H1 (cell line): Measurements from ENCODE around the gene POLR3E. TPM values are rescaled to one million over a fixed set of nuclear protein-coding genes. Genes with fewer than 3 reads are reported as not detected.

Experiments used
- BACH1 ChIP-seq: IDR thresholded peaks from 2 replicates; pipeline ENCODE4 v1.6.1; 2012; ENCODE audit warnings: low read length, improper control_type of control experiment
- FOSL1 ChIP-seq: IDR thresholded peaks from 2 replicates; pipeline ENCODE4 v1.6.1; 2011; ENCODE audit warnings: mild to moderate bottlenecking, low read depth, low read length, moderate library complexity; ENCODE audit not compliant: insufficient read depth
- NANOG ChIP-seq: IDR thresholded peaks from 2 replicates; pipeline ENCODE4 v1.6.1; 2011; ENCODE audit warnings: low read length, low read depth, mild to moderate bottlenecking, inconsistent platforms; ENCODE audit not compliant: insufficient read depth, poor library complexity, severe bottlenecking
- POLR2AphosphoS5 ChIP-seq: IDR thresholded peaks from 2 replicates; pipeline ENCODE4 v1.6.1; 2011; ENCODE audit warnings: low read depth, low read length
- SP4 ChIP-seq: IDR thresholded peaks from 2 replicates; pipeline ENCODE4 v1.6.1; 2012; ENCODE audit warnings: low read length, inconsistent platforms
- SRF ChIP-seq: IDR thresholded peaks from 2 replicates; pipeline ENCODE4 v1.6.1; 2011; ENCODE audit warnings: mild to moderate bottlenecking, low read depth, low read length, moderate library complexity
- TEAD4 ChIP-seq: IDR thresholded peaks from 2 replicates; pipeline ENCODE4 v1.6.1; 2012; ENCODE audit warnings: low read depth, low read length, inconsistent platforms, mixed read lengths
- polyA plus RNA-seq, 7 experiments: library from polyadenylated mRNA; depleted of rRNA in 3 of 7; stranded (reverse) in 5 of 7; unstranded in 2 of 7; fragments of >200 nt in 5 of 7; fragments of 200-250 nt in 2 of 7; gene quantifications; 1 replicate in 5 of 7; 2 replicates in 1 of 7; 4 replicates in 1 of 7; pipeline versions ENCODE4 v1.2.1 to v1.2.3, GENCODE V29; 2011 to 2013; ENCODE audit warnings: missing spikeins in 2 of 7, mixed read lengths in 2 of 7
- total RNA-seq: library from RNA; stranded (reverse); fragmentation: NEBNext Ultra II Directional; extraction: Animal tissue kit (Norgen Biotek cat#: 25700); gene quantifications from 2 replicates; pipeline ENCODE4 v1.2.1, GENCODE V29; 2021
- TF ChIP-seq, protein P1 (sequence below), 3 experiments: IDR thresholded peaks; 1 replicate in 2 of 3; 2 replicates in 1 of 3; pipeline versions ENCODE4 v1.5.1 to v1.6.1; 2011; ENCODE audit warnings: low read length in 3 of 3, mild to moderate bottlenecking in 3 of 3, inconsistent platforms in 2 of 3, low read depth in 1 of 3, moderate library complexity in 1 of 3; ENCODE audit not compliant: insufficient read depth in 1 of 3; ENCODE audit errors: control extremely low read depth in 1 of 3
- TF ChIP-seq, protein P2 (sequence below): IDR thresholded peaks from 2 replicates; pipeline ENCODE4 v1.6.1; 2012; ENCODE audit warnings: inconsistent platforms

Gene POLR3E
- total and polyA plus RNA-seq, 2 of the 8 experiments (the other 6 are each of a cell fraction or from before 2014, with no cell fraction given) = 96.5 to 125 TPM

DNA sequence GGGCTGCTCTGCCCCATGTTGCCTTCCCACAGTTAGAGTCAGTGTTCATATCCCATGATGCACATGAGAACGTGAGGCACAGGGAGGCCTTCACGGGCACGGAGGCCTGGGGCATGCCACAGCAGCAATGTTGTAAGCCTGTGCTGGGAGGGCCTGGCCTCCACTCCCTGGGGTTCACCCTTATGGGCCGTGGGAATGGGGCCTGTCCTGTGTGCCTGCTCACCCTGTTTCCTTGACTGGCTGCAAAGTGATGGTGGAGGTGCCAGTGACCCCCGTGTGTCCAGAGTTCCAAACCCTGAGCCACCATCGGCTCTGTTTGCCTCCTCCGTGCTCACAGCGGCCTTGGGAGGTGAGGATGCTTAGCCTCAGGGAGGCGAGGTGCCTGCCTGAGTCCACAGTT is 9.6 kb downstream of the POLR3E start (continued):
- TF ChIP-seq, protein P1, sequence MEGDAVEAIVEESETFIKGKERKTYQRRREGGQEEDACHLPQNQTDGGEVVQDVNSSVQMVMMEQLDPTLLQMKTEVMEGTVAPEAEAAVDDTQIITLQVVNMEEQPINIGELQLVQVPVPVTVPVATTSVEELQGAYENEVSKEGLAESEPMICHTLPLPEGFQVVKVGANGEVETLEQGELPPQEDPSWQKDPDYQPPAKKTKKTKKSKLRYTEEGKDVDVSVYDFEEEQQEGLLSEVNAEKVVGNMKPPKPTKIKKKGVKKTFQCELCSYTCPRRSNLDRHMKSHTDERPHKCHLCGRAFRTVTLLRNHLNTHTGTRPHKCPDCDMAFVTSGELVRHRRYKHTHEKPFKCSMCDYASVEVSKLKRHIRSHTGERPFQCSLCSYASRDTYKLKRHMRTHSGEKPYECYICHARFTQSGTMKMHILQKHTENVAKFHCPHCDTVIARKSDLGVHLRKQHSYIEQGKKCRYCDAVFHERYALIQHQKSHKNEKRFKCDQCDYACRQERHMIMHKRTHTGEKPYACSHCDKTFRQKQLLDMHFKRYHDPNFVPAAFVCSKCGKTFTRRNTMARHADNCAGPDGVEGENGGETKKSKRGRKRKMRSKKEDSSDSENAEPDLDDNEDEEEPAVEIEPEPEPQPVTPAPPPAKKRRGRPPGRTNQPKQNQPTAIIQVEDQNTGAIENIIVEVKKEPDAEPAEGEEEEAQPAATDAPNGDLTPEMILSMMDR (IDR thresholded peaks at IDR 0.05; ENCODE audit: control extremely low read depth in 1 of 3, insufficient read depth in 1 of 3, low read depth in 1 of 3, low read length in 3 of 3) = no peak
- no peak for TF ChIP-seq NANOG
- TF ChIP-seq SP4 = no peak
- no peak for TF ChIP-seq POLR2AphosphoS5
- TF ChIP-seq FOSL1 = no peak
- TF ChIP-seq TEAD4 = no peak
- TF ChIP-seq SRF = no peak
- TF ChIP-seq BACH1 = no peak
- TF ChIP-seq, protein P2, sequence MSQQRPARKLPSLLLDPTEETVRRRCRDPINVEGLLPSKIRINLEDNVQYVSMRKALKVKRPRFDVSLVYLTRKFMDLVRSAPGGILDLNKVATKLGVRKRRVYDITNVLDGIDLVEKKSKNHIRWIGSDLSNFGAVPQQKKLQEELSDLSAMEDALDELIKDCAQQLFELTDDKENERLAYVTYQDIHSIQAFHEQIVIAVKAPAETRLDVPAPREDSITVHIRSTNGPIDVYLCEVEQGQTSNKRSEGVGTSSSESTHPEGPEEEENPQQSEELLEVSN = no peak
